ENCODE data around the gene POU2F3. TPM values are rescaled to one million over a fixed set of nuclear protein-coding genes. Genes with fewer than 3 reads are reported as not detected.

Gene POU2F3
- total RNA-seq, 1 donor from 2014 or later = not detected

Other genes starting within 250 kb of the POU2F3 start
- 2.3 TPM for gene TRIM29, start 102.0 kb upstream of the POU2F3 start, total RNA-seq
- gene OAF, start 29.1 kb upstream of the POU2F3 start, total RNA-seq = 345 TPM
- gene TLCD5, start 85.2 kb downstream of the POU2F3 start, total RNA-seq = 0.23 TPM
- gene ARHGEF12, start 96.3 kb downstream of the POU2F3 start, total RNA-seq = 68.7 TPM